Embryonic facial prominence (tissue), 1 donor: ENCODE measurements around the gene DNAL1.
"Not testable (repeated sequence)": the region's sequence is repeated elsewhere in the genome, so short reads cannot be mapped to it uniquely, and the experiment has no call there.

Source experiments
- DNase-seq: peaks from one replicate; pipeline ENCODE4 v3.0.0-alpha.2; 2016; ENCODE audit errors: extremely low spot score

The DNAL1 gene

GRCh38 chr14:73644531-73645247 lies at the start of gene DNAL1:
TSS of gene DNAL1 (plus strand) at chr14:73644986. CDS start at chr14:73645040, 54 bp downstream.
- DNase-seq, result peak; percentile 77

GRCh38 chr14:73599499-73599898 lies 45.3 kb upstream of the DNAL1 start:
- no peak for DNase-seq

DNA sequence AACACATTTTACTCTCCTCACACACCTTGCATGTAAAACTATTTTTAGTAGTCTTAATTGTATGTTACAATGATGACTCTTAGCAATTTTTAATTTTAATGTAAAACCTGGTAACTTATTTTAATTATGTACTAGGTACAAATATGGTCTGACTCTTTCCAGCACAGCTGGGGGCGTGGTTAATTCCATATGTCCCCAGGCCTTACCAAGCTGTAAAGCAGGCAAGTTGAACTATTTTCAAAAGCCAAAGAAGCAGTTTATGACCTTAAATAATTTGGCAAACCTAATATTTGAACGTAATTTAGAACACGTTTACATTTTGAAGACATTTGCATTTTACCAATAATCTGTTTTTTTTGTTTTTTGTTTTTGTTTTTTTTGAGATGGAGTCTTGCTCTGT lies 41.8 kb upstream of the DNAL1 start:
- no peak for DNase-seq

- no peak for DNase-seq
Observed at GRCh38 chr14:73606271-73606670, 38.5 kb upstream of the DNAL1 start.

GRCh38 chr14:73607241-73607640 lies 37.5 kb upstream of the DNAL1 start:
- no peak for DNase-seq

DNA sequence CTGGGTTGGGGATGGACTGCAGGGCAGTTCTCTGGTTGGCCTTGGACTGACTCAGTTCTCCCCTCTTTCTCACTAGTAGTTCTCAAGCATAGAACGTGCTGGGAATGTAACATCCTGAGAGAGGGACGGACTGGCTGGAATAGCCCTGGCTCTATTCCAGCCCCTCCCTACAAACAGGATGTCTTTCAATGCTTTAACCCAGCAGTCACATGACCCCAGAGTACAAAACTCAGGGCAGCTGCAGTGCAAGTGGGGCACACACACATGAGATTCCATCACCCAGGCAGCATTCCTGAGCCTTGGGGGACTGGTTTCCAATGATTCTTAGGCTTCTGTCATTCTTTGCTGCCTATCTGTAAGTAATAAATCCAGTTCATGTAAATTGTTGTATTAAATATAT lies 34.1 kb upstream of the DNAL1 start:
- DNase-seq, result no peak

GRCh38 chr14:73612339-73613045 lies 32.3 kb upstream of the DNAL1 start, which contains the start of gene ACOT6:
TSS of gene ACOT6 (plus strand) at chr14:73612517. CDS start at chr14:73612572, 55 bp downstream.
- DNase-seq, result no peak

- no peak for DNase-seq
Observed at GRCh38 chr14:73613046-73613383, 31.8 kb upstream of the DNAL1 start.

- DNase-seq, result no peak
Observed at GRCh38 chr14:73613419-73613963, 31.3 kb upstream of the DNAL1 start.

DNA sequence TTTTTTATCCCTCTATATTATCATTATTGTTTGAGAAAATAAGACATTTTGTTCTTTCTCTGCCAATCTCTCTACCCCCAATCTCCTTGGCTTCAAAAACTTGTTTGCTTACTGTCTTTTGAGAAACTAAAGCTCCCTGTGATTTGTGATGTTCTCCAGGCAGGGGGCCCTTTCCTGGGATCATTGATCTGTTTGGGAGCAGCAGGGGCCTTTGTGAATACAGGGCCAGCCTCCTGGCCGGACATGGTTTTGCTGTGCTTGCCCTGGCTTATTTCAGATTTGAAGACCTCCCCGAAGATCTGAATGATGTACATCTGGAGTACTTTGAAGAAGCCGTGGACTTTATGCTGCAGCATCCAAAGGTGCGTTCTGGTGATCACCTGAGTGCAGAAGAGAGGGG lies 28.0 kb upstream of the DNAL1 start:
- DNase-seq, result no peak

- DNase-seq, result no peak
Observed at GRCh38 chr14:73619524-73619923, 25.3 kb upstream of the DNAL1 start.

DNA sequence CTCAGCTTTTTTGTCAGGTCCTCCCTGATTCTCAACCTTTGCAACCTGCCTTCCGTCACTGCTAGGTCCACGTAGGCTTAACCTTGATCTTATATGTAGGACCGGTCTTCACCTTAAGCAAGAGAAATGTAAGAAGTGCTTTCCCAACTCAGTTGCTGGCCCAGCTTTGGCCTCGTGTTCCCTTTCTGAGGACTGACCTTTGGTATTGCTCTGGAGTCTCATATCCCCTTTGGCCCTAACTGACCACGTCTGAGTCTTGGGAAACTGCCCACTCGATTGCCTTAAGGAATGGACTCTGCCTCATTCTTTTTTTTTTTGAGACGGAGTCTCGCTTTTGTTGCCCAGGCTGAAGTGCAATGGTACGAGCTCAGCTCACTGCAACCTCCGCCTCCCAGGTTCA lies 24.5 kb upstream of the DNAL1 start:
- DNase-seq, result no peak

GRCh38 chr14:73623504-73624054 lies 21.2 kb upstream of the DNAL1 start:
- no peak for DNase-seq

- no peak for DNase-seq
Observed at GRCh38 chr14:73625706-73626105, 19.1 kb upstream of the DNAL1 start.

DNA sequence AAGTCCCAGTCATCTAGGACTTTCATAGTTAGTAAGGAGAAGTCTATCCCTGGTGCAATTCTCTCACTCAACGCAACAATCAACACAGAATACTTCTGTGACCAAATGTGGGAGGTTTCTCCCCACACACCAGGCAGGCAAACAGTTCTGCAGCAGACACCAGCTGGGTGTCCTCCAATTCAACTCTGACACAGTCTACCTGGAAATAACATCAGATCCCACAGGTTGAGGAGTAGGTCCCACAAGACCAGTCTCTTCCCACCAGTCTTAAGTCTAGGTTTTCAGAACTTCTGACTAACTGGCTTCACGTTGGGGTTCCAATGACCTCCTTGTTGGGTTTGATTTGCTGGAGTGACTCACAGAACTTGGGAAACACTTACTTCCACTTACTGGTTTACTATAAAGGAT lies 17.6 kb upstream of the DNAL1 start:
- DNase-seq, result no peak

DNA sequence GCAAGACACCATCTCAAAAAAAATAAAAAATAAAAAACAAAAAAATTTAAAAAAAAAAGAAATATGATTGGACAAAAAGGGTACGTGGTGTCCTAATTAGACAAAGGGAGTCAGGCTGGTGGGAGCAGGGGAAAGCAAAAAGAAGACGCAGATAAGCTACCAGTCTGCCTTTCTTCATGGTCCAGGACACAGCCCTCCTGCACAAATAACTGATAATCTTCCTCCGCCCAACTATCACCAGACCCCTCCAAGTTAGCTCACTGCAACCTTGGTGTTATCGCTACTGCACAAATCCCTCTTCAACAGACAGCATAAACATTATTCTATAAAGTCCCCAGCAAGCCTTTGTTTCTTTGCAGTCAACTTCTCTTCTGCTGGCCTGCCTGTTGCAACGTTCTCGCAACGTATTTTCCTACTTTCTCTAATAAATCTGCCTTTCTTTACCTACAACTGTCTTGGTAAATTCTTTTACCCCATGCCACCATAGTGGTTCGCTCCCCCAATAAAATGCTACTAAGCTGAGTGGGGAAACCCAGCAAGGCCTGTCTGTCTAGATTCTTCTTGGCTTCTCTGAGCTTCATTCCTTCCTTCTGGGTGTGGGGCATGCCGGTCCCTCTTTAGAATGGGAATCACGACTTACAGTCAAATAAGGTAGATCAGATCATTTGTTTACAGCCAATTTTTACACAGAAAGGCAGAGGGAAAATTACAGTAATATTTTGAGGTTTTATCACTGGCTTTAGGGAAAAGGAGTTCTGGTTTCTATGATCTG lies 14.6 kb upstream of the DNAL1 start:
- DNase-seq, result no peak

GRCh38 chr14:73633116-73634010 lies 11.4 kb upstream of the DNAL1 start:
- DNase-seq, result no peak

GRCh38 chr14:73634011-73634833 lies 10.6 kb upstream of the DNAL1 start:
- no peak for DNase-seq

- not testable (repeated sequence) for DNase-seq
Observed at GRCh38 chr14:73636355-73636754, 8.4 kb upstream of the DNAL1 start.

DNA sequence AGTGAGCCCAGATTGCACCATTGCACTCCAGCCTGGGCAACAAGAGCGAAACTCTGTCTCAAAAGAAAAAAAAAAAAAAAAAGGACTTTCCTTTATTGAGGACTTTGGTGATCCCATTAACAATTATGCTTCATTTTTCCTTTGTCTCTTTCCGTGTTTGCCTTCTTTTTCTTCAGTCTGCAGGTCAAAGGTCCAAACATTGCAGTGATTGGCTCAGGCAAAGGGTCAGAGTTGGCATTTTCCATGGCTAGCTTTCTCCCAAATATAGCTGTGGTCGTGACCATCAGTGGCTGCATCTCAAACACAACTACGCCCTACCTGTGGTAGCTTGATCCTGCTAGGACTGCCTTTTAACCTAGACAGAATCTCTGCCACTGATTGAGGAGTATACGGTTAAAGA lies 7.0 kb upstream of the DNAL1 start:
- DNase-seq, result no peak
